Activated naive CD4-positive, alpha-beta T cell treated with anti-CD3 and anti-CD28 coated beads, Interleukin-2, amount 50 U/mL, for 24 hours (primary cell): ENCODE measurements around the gene GJC1.

Experiments used
- H3K27ac Mint-ChIP-seq: one replicate; pipeline ENCODE4 v1.8.0; 2021; ENCODE audit warnings: mild to moderate bottlenecking, mixed read lengths
- H3K27me3 Mint-ChIP-seq: one replicate; pipeline ENCODE4 v1.8.0; 2021; ENCODE audit warnings: mixed read lengths
- H3K36me3 Mint-ChIP-seq: one replicate; pipeline ENCODE4 v1.8.0; 2021; ENCODE audit warnings: mixed read lengths
- H3K4me1 Mint-ChIP-seq: one replicate; pipeline ENCODE4 v1.8.0; 2021; ENCODE audit warnings: mixed read lengths
- H3K4me3 Mint-ChIP-seq: one replicate; pipeline ENCODE4 v1.8.0; 2021; ENCODE audit warnings: mild to moderate bottlenecking, mixed read lengths
- H3K9me3 Mint-ChIP-seq: one replicate; pipeline ENCODE4 v1.8.0; 2021; ENCODE audit warnings: mixed read lengths

Gene GJC1

GRCh38 chr17:44795421-44795820 is 34.7 kb downstream of the GJC1 start:
- Mint-ChIP-seq H3K36me3 (no peaks in the 10 kb centered on the region), H3K27me3 (no peaks in the 10 kb centered on the region), H3K9me3 (no peaks in the 10 kb centered on the region), H3K4me1 (peaks cover 5% of the 10 kb centered on the region), H3K4me3 (no peak overlapping the region), H3K27ac (no peak overlapping the region)

- Mint-ChIP-seq H3K4me1 (peaks cover 5% of the 10 kb centered on the region), H3K27me3 (no peaks in the 10 kb centered on the region), H3K36me3 (no peaks in the 10 kb centered on the region), H3K27ac (no peak overlapping the region), H3K4me3 (no peak overlapping the region), H3K9me3 (no peaks in the 10 kb centered on the region)
Measured at GRCh38 chr17:44794851-44795413, 35.2 kb downstream of the GJC1 start.

GRCh38 chr17:44793885-44794842 is 35.9 kb downstream of the GJC1 start:
- Mint-ChIP-seq H3K4me3 (no peak overlapping the region), H3K27ac (no peak overlapping the region), H3K27me3 (no peaks in the 10 kb centered on the region), H3K4me1 (peaks cover 5% of the 10 kb centered on the region), H3K9me3 (no peaks in the 10 kb centered on the region), H3K36me3 (no peaks in the 10 kb centered on the region)

- Mint-ChIP-seq H3K9me3 (no peaks in the 10 kb centered on the region), H3K27ac (no peak overlapping the region), H3K36me3 (no peaks in the 10 kb centered on the region), H3K4me3 (no peak overlapping the region), H3K27me3 (no peaks in the 10 kb centered on the region), H3K4me1 (peaks cover 5% of the 10 kb centered on the region)
Measured at GRCh38 chr17:44792276-44792675, 37.8 kb downstream of the GJC1 start.

- Mint-ChIP-seq H3K4me1 (no peaks in the 10 kb centered on the region), H3K27ac (no peak overlapping the region), H3K9me3 (no peaks in the 10 kb centered on the region), H3K4me3 (no peak overlapping the region), H3K27me3 (no peaks in the 10 kb centered on the region), H3K36me3 (no peaks in the 10 kb centered on the region)
Measured at GRCh38 chr17:44788139-44788538, 41.9 kb downstream of the GJC1 start.

- no peaks in the 10 kb centered on the region for H3K27me3 Mint-ChIP-seq
- no peaks in the 10 kb centered on the region for H3K4me1 Mint-ChIP-seq
- no peaks in the 10 kb centered on the region for H3K36me3 Mint-ChIP-seq
- H3K4me3 Mint-ChIP-seq = no peak overlapping the region
- H3K27ac Mint-ChIP-seq = no peak overlapping the region
- no peaks in the 10 kb centered on the region for H3K9me3 Mint-ChIP-seq
Measured at GRCh38 chr17:44787271-44787940, 42.7 kb downstream of the GJC1 start.

GRCh38 chr17:44786551-44787081 is 43.5 kb downstream of the GJC1 start:
- no peaks in the 10 kb centered on the region for H3K36me3 Mint-ChIP-seq
- no peak overlapping the region for H3K4me3 Mint-ChIP-seq
- H3K27ac Mint-ChIP-seq = no peak overlapping the region
- H3K9me3 Mint-ChIP-seq = no peaks in the 10 kb centered on the region
- no peaks in the 10 kb centered on the region for H3K27me3 Mint-ChIP-seq
- H3K4me1 Mint-ChIP-seq = no peaks in the 10 kb centered on the region

- no peaks in the 10 kb centered on the region for H3K36me3 Mint-ChIP-seq
- no peak overlapping the region for H3K27ac Mint-ChIP-seq
- H3K9me3 Mint-ChIP-seq = no peaks in the 10 kb centered on the region
- no peak overlapping the region for H3K4me3 Mint-ChIP-seq
- H3K4me1 Mint-ChIP-seq = no peaks in the 10 kb centered on the region
- H3K27me3 Mint-ChIP-seq = no peaks in the 10 kb centered on the region
Measured at GRCh38 chr17:44785921-44786320, 44.2 kb downstream of the GJC1 start.

- H3K36me3 Mint-ChIP-seq = no peaks in the 10 kb centered on the region
- no peak overlapping the region for H3K4me3 Mint-ChIP-seq
- no peaks in the 10 kb centered on the region for H3K4me1 Mint-ChIP-seq
- no peaks in the 10 kb centered on the region for H3K27me3 Mint-ChIP-seq
- H3K9me3 Mint-ChIP-seq = no peaks in the 10 kb centered on the region
- no peak overlapping the region for H3K27ac Mint-ChIP-seq
Measured at GRCh38 chr17:44782326-44782850, 47.7 kb downstream of the GJC1 start.

- Mint-ChIP-seq H3K36me3 (no peaks in the 10 kb centered on the region), H3K27me3 (no peaks in the 10 kb centered on the region), H3K4me1 (no peaks in the 10 kb centered on the region), H3K4me3 (no peak overlapping the region), H3K27ac (no peak overlapping the region), H3K9me3 (no peaks in the 10 kb centered on the region)
Measured at GRCh38 chr17:44781551-44782325, 48.3 kb downstream of the GJC1 start.

GRCh38 chr17:44780845-44781480 is 49.1 kb downstream of the GJC1 start:
- no peaks in the 10 kb centered on the region for H3K9me3 Mint-ChIP-seq
- no peaks in the 10 kb centered on the region for H3K36me3 Mint-ChIP-seq
- H3K27ac Mint-ChIP-seq = no peak overlapping the region
- no peaks in the 10 kb centered on the region for H3K27me3 Mint-ChIP-seq
- H3K4me3 Mint-ChIP-seq = no peak overlapping the region
- H3K4me1 Mint-ChIP-seq = peaks cover 5% of the 10 kb centered on the region

- Mint-ChIP-seq H3K36me3 (no peaks in the 10 kb centered on the region), H3K4me1 (peaks cover 8% of the 10 kb centered on the region), H3K27me3 (no peaks in the 10 kb centered on the region), H3K4me3 (no peak overlapping the region), H3K9me3 (no peaks in the 10 kb centered on the region), H3K27ac (no peak overlapping the region)
Measured at GRCh38 chr17:44780161-44780560, 49.9 kb downstream of the GJC1 start.

GRCh38 chr17:44779211-44780025 is 50.7 kb downstream of the GJC1 start:
- no peaks in the 10 kb centered on the region for H3K9me3 Mint-ChIP-seq
- peaks cover 8% of the 10 kb centered on the region for H3K4me1 Mint-ChIP-seq
- H3K4me3 Mint-ChIP-seq = peak overlapping the region; percentile 58
- H3K27ac Mint-ChIP-seq = no peak overlapping the region
- no peaks in the 10 kb centered on the region for H3K27me3 Mint-ChIP-seq
- H3K36me3 Mint-ChIP-seq = no peaks in the 10 kb centered on the region

GRCh38 chr17:44778656-44779210 is 51.4 kb downstream of the GJC1 start:
- peak overlapping the region; percentile 58 for H3K4me3 Mint-ChIP-seq
- H3K4me1 Mint-ChIP-seq = peaks cover 8% of the 10 kb centered on the region
- no peaks in the 10 kb centered on the region for H3K27me3 Mint-ChIP-seq
- H3K27ac Mint-ChIP-seq = no peak overlapping the region
- no peaks in the 10 kb centered on the region for H3K36me3 Mint-ChIP-seq
- H3K9me3 Mint-ChIP-seq = no peaks in the 10 kb centered on the region
